AG09319 (cell line): Measurements from ENCODE around the gene PHEX.
A peak's percentile ranks its signal among the peaks of the same experiment; 100 is the strongest.

Experiments used
- DNase-seq: peaks from one replicate; pipeline ENCODE4 v3.0.0-alpha.2; 2010; ENCODE audit warnings: low read depth; ENCODE audit errors: extremely low read depth
- CTCF ChIP-seq: IDR thresholded peaks from 2 replicates; pipeline ENCODE4 v1.5.1; 2011; ENCODE audit warnings: low read depth, mild to moderate bottlenecking, inconsistent platforms, low read length, moderate library complexity

PHEX gene

DNA sequence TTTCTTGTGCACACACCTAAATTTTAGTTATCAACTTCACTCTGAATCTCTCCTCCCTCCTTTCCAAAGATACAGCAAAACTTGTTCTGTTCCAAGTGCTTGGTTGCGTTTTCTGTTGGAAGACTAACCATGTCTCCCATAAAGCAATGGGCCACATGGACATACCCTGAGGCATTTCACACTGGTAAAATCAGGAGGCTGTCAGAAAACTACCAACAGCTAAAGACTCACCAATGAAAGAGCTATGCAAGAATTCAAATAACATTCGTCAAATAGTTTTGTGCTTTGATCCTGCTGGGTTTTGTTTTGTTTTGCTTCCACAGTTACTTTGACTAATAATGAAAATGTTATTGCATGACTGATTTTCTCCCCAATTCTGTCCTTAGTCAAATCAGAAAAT lies 46.0 kb downstream of the PHEX start:
- TF ChIP-seq CTCF, result no peak
- no peak for DNase-seq

GRCh38 chrX:22081475-22082092 lies 49.5 kb downstream of the PHEX start:
- DNase-seq, result no peak
- peak; percentile 74 for TF ChIP-seq CTCF

DNA sequence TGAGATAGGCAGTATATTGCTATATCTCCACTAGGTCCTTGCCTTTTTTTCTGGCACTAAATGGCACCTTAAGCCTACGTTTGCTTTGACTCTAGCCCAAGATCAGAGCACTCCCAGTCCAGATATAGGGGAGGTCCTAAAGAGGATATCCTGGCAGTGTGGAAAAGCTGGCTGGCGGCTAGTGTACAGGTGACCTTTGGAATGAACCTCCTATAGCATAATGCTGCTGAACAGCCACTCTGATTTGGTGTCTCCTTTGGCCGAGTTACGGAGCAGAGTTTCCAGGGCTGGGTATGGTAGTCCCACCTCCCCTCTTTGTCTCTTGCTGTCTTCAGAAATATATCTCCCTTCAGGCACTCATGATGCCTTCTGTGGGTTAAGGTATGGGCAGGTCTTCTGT lies 53.9 kb downstream of the PHEX start:
- no peak for DNase-seq
- no peak for TF ChIP-seq CTCF

- no peak for TF ChIP-seq CTCF
- DNase-seq, result no peak
Measured at GRCh38 chrX:22087011-22087557, 55.0 kb downstream of the PHEX start.

- TF ChIP-seq CTCF, result no peak
- DNase-seq, result no peak
Measured at GRCh38 chrX:22088326-22088725, 56.2 kb downstream of the PHEX start.

- no peak for TF ChIP-seq CTCF
- DNase-seq, result no peak
Measured at GRCh38 chrX:22090181-22090580, 58.1 kb downstream of the PHEX start.

- no peak for DNase-seq
- TF ChIP-seq CTCF, result no peak
Measured at GRCh38 chrX:22093550-22093949, 61.4 kb downstream of the PHEX start.
